Tibial nerve (tissue), 4 donors: ENCODE data around the gene CACNA1F. TPM values are rescaled to one million over a fixed set of nuclear protein-coding genes. Genes with fewer than 3 reads are reported as not detected.

Experiments
- DNase-seq, 2 donors: peaks; one replicate each; pipeline ENCODE4 v3.0.0-alpha.2; 2019; ENCODE audit warnings: low spot score in 2 of 2
- H3K27ac ChIP-seq, 4 donors: fragments of 200-600 bp; sonication (generic) in 3 of 4; one replicate each; pipeline ENCODE4 v1.5.1; 2017 to 2019; ENCODE audit warnings: mild to moderate bottlenecking in 1 of 4
- H3K27me3 ChIP-seq, 2 donors: fragments of 200-600 bp; sonication (generic) in 1 of 2; one replicate each; pipeline versions ENCODE4 v1.5.1 to v1.6.0; 2017 to 2019
- H3K36me3 ChIP-seq, 3 donors: fragments of 200-600 bp; sonication (generic); one replicate each; pipeline ENCODE4 v1.5.1; 2018 to 2019
- H3K4me1 ChIP-seq, 4 donors: fragments of 200-600 bp; sonication (generic) in 3 of 4; one replicate each; pipeline ENCODE4 v1.5.1; 2017 to 2019
- H3K4me3 ChIP-seq, 4 donors: fragments of 200-600 bp; sonication (generic) in 3 of 4; one replicate each; pipeline ENCODE4 v1.5.1; 2017 to 2019; ENCODE audit warnings: mild to moderate bottlenecking in 1 of 4, moderate library complexity in 1 of 4
- H3K9me3 ChIP-seq, 4 donors: fragments of 200-600 bp; sonication (generic) in 3 of 4; one replicate each; pipeline ENCODE4 v1.5.1; 2017 to 2019
- EP300 ChIP-seq, 2 donors: sonication (generic); formaldehyde crosslinking; IDR thresholded peaks; one replicate each; pipeline ENCODE4 v1.6.1; 2017; ENCODE audit warnings: antibody characterized with exemption in 2 of 2, mild to moderate bottlenecking in 1 of 2
- POLR2A ChIP-seq, 2 donors: fragments of 450-650 bp; IDR thresholded peaks; one replicate each; pipeline ENCODE4 v1.6.1; 2017; ENCODE audit warnings: antibody characterized with exemption in 2 of 2, mild to moderate bottlenecking in 2 of 2, moderate library complexity in 2 of 2
- WGBS, 2 donors: methylation state at CpG; one replicate each; pipeline ENCODE4 v1.1.5; 2018; 5-methylcytosine and 5-hydroxymethylcytosine counted together
- total RNA-seq, 4 donors: library from RNA; depleted of rRNA; stranded (reverse); fragments of >200 nt; gene quantifications; one replicate each; pipeline ENCODE4 v1.1.0, GENCODE V29; 2016
- TF ChIP-seq, protein P1 (sequence below), 5 experiments: fragments of 200-600 bp in 3 of 5; fragments of 450-650 bp in 2 of 5; sonication (generic) in 3 of 5; IDR thresholded peaks; one replicate each; pipeline ENCODE4 v1.5.1; 2016 to 2019; ENCODE audit warnings: antibody characterized with exemption in 5 of 5, mild to moderate bottlenecking in 3 of 5, moderate library complexity in 2 of 5

The CACNA1F gene
- total RNA-seq, 4 donors from 2014 or later = under 0.01 to 1.0 (median 0.40) TPM

- peaks cover 0 to 41% (median 18%) of the 10 kb centered on the region in 4 donors for H3K4me1 ChIP-seq
- H3K36me3 ChIP-seq = no peaks in the 10 kb centered on the region
- peak within 1 kb of the TSS; percentile 59 to 87 (median 72) for H3K4me3 ChIP-seq
- 60% methylated on average over 64 of the region's 70 CpGs; no CpG with 5 or more reads in 1 of the 2 donors for WGBS, 2 donors
- H3K27ac ChIP-seq = peak within 1 kb of the TSS; percentile 89 to 98 (median 96)
- TF ChIP-seq POLR2A (IDR thresholded peaks at IDR 0.05) (peak; percentile 64 to 73), EP300 (IDR thresholded peaks at IDR 0.05) (no peak)
- no peak for DNase-seq
- no peaks in the 10 kb centered on the region for H3K27me3 ChIP-seq
- no peaks in the 10 kb centered on the region for H3K9me3 ChIP-seq
These were observed 36.7 kb upstream of the CACNA1F start, which contains the start of gene PPP1R3F for GRCh38 chrX:49269767-49270248. TSS of gene PPP1R3F (plus strand) at chrX:49269793. CDS start at chrX:49269870, 77 bp downstream.

DNA sequence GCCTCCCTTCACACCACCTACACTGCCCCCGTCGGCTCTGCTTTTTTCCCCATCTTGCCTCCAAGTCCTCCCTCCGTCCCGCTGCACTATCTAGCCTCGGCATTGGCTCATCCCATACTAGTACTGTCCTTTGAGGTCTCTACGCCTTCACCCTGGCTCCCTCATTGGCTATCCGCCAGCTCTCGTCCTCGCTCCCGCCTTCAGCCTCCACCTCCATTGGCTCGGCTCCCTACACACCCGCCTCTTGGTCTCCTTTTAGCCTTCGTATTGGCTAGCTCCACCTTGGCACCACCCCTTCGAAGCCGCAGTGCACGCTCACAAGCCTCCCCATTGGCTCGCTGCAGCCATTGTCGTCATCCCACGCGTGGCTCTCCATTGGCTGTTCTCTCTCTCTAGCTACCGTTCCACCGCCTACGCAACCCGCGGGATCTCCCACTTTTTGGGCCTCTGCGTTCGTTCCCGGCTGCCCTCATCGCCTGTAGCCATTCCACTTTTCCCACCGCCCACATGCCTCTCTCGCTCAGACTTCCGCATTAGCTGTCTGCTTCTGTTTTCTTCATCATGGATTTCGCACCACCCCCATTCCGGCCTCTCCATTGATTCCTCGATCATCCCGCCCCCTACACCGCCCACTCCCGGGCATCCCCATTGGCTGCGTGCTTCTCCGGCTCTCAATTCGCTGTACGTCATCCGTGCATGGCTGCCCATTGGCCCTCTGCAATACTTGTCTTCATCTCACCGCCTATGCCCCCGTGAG lies 36.0 kb upstream of the CACNA1F start:
- WGBS, 2 donors = 1 to 46% methylated on average over 43 to 45 of the region's 45 CpGs
- no peaks in the 10 kb centered on the region for H3K9me3 ChIP-seq
- H3K4me1 ChIP-seq = peaks cover 0 to 39% (median 18%) of the 10 kb centered on the region in 4 donors
- peak overlapping the region; percentile 23 to 87 (median 72) for H3K4me3 ChIP-seq
- peak overlapping the region; percentile 89 to 98 (median 96) for H3K27ac ChIP-seq
- no peaks in the 10 kb centered on the region for H3K36me3 ChIP-seq
- DNase-seq = peak; percentile 91 to 94
- TF ChIP-seq, protein P1, sequence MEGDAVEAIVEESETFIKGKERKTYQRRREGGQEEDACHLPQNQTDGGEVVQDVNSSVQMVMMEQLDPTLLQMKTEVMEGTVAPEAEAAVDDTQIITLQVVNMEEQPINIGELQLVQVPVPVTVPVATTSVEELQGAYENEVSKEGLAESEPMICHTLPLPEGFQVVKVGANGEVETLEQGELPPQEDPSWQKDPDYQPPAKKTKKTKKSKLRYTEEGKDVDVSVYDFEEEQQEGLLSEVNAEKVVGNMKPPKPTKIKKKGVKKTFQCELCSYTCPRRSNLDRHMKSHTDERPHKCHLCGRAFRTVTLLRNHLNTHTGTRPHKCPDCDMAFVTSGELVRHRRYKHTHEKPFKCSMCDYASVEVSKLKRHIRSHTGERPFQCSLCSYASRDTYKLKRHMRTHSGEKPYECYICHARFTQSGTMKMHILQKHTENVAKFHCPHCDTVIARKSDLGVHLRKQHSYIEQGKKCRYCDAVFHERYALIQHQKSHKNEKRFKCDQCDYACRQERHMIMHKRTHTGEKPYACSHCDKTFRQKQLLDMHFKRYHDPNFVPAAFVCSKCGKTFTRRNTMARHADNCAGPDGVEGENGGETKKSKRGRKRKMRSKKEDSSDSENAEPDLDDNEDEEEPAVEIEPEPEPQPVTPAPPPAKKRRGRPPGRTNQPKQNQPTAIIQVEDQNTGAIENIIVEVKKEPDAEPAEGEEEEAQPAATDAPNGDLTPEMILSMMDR (IDR thresholded peaks at IDR 0.05) = peak in 1 of 5 experiments; percentile 12
- TF ChIP-seq EP300 (IDR thresholded peaks at IDR 0.05) = peak in 1 of 2 donors; percentile 84
- peak; percentile 38 to 71 for TF ChIP-seq POLR2A (IDR thresholded peaks at IDR 0.05)
- no peaks in the 10 kb centered on the region for H3K27me3 ChIP-seq

- WGBS, 2 donors = 2 to 43% methylated on average over 4 of the region's 4 CpGs
- Histone ChIP-seq H3K9me3 (no peaks in the 10 kb centered on the region), H3K4me1 (peaks cover 0 to 33% (median 18%) of the 10 kb centered on the region in 4 donors), H3K27ac (peak overlapping the region; percentile 75 to 97 (median 92)), H3K4me3 (peak overlapping the region; percentile 5 to 87 (median 72)), H3K36me3 (no peaks in the 10 kb centered on the region), H3K27me3 (no peaks in the 10 kb centered on the region)
- no peak for TF ChIP-seq EP300 (IDR thresholded peaks at IDR 0.05)
- no peak for DNase-seq
These were observed 35.5 kb upstream of the CACNA1F start for GRCh38 chrX:49268702-49269009.

DNA sequence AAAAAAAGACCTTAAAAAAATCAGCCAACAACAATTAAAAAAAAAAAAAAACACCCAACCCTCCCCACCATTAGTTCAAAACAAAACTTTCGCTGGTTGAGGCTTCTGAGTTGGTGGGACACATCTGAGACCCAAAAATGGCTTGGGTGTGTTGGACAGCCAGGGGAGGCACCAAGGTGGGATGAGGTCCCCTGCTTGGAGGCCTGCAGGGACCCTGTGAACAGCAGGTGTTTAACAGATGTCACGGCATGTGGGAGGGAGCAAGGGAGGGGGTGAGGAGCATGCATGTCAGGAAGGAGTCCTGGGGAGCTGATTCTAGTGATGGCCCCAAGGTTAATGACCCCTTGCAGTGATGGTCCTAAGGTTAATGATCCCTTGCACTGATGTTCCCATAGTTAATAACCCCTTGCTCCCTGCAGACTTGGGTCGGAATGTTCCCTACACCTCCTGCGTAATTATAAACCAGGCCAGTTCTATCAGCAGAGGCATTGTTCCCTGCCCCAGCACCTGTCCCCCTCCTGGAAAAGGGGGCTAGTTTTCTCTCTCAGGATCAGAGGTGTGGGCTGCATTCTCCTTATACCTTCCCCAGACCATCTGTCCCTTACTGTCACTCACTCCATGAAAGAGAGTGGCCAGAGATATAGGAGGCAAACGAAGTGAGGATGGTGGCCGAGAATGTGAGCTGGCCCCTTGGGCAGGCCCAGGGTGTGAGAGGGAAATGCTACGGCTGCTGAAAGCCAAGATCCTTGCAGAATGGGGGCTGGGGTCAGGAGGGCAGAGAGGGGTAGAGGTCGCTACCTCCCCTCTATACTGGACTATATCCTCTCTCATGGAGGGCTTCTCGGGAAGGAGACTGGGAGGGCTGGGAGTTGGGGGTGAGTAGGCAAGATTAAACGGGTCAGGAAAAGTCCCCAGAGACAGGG lies 33.6 kb upstream of the CACNA1F start:
- TF ChIP-seq, protein P1 (IDR thresholded peaks at IDR 0.05) = no peak
- no peak for TF ChIP-seq POLR2A (IDR thresholded peaks at IDR 0.05)
- no peak for TF ChIP-seq EP300 (IDR thresholded peaks at IDR 0.05)
- no peak for DNase-seq
- peaks cover 0 to 15% (median 10%) of the 10 kb centered on the region in 4 donors for H3K4me1 ChIP-seq
- no peak overlapping the region for H3K27ac ChIP-seq
- no peaks in the 10 kb centered on the region for H3K36me3 ChIP-seq
- WGBS, 2 donors = 67 to 73% methylated on average over 8 to 10 of the region's 10 CpGs
- H3K9me3 ChIP-seq = no peaks in the 10 kb centered on the region
- no peak overlapping the region for H3K4me3 ChIP-seq
- H3K27me3 ChIP-seq = no peaks in the 10 kb centered on the region

DNA sequence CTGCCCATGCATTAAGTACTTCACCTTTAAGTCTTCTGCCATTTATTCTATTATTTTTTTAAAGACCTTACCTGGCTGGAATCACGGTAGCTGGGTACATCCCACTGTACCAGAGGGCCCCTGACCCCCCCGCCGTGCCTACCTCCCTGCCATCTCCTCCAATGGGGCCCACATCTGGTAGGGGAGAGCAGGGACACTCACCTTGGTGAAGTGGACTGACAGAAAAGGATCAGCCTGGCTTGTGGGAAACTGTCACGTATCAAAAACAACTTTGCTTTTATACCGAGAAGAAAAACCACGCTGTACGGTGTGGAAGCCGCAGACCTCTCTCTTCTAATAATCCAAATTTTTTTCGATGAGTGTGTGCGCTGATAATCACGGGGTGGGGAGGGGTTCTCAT lies 31.3 kb upstream of the CACNA1F start, which contains the start of gene FOXP3:
Gene FOXP3, minus strand, starts transcription at position 251 of the 400 bp plus-strand sequence. CDS start 6,205 bp downstream, outside the sequence.
- 85 to 90% methylated on average over 11 of the region's 11 CpGs for WGBS, 2 donors
- Histone ChIP-seq H3K27me3 (no peaks in the 10 kb centered on the region), H3K4me1 (no peaks in the 10 kb centered on the region), H3K9me3 (no peaks in the 10 kb centered on the region), H3K36me3 (no peaks in the 10 kb centered on the region), H3K4me3 (no peak within 1 kb of the TSS), H3K27ac (no peak within 1 kb of the TSS)
- TF ChIP-seq POLR2A (IDR thresholded peaks at IDR 0.05) = no peak
- no peak for TF ChIP-seq EP300 (IDR thresholded peaks at IDR 0.05)
- no peak for DNase-seq

DNA sequence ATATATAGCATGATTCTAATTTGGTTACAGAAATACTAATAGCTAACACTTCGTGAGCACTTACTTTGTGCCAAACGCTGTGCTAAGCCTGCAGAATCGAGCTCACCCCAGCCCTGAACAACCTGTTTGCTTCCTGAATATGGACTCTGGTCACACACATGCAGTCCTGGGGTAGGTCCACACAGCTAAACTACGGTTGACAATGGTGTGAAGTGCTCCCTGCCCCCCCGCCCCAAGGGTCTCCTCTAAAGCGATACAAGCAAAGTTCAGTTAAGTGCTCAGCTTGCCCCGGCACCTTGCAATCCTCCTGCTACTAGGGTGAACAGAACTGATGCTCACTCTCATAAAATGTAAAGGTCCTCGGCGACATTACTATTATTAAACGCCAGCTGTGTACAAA lies 30.5 kb upstream of the CACNA1F start:
- DNase-seq = no peak
- H3K9me3 ChIP-seq = no peaks in the 10 kb centered on the region
- H3K36me3 ChIP-seq = no peaks in the 10 kb centered on the region
- TF ChIP-seq EP300 (IDR thresholded peaks at IDR 0.05) = no peak
- H3K4me3 ChIP-seq = no peak overlapping the region
- H3K4me1 ChIP-seq = no peaks in the 10 kb centered on the region
- no peak overlapping the region for H3K27ac ChIP-seq
- 82 to 85% methylated on average over 10 of the region's 10 CpGs for WGBS, 2 donors
- no peaks in the 10 kb centered on the region for H3K27me3 ChIP-seq
